IPS DF 6.9 (cell line): ENCODE results near the gene INAFM2.

Source experiments
- DNase-seq: peaks from one replicate; pipeline ENCODE4 v3.0.0-alpha.2; 2013; ENCODE audit warnings: low read depth, low spot score
- H3K27ac ChIP-seq: one replicate; pipeline ENCODE4 v1.5.1; 2013; ENCODE audit warnings: low read length, control low read depth
- H3K27me3 ChIP-seq: 2 replicates; pipeline ENCODE4 v1.6.1; 2013; ENCODE audit warnings: mild to moderate bottlenecking, low read length; ENCODE audit not compliant: control insufficient read depth, insufficient read depth
- H3K36me3 ChIP-seq: 2 replicates; pipeline ENCODE4 v1.6.1; 2013; ENCODE audit warnings: low read length; ENCODE audit not compliant: control insufficient read depth, insufficient read depth
- H3K4me1 ChIP-seq: 2 replicates; pipeline ENCODE4 v1.6.1; 2013; ENCODE audit warnings: low read length; ENCODE audit not compliant: control insufficient read depth, insufficient read depth
- H3K4me3 ChIP-seq: 2 replicates; pipeline ENCODE4 v1.5.1; 2013; ENCODE audit warnings: mild to moderate bottlenecking, low read length
- H3K9me3 ChIP-seq: 2 replicates; pipeline ENCODE4 v1.6.1; 2013; ENCODE audit warnings: low read length, inconsistent platforms; ENCODE audit not compliant: control insufficient read depth, insufficient read depth
- WGBS: extraction: QIAGEN DNeasy Blood & Tissue Kit; methylation state at CpG from one replicate; pipeline ENCODE4 v1.1.7; 2013; ENCODE audit warnings: mixed read lengths, missing lambda C conversion rate; ENCODE audit not compliant: insufficient read length, insufficient coverage; 5-methylcytosine and 5-hydroxymethylcytosine counted together

Gene INAFM2

DNA sequence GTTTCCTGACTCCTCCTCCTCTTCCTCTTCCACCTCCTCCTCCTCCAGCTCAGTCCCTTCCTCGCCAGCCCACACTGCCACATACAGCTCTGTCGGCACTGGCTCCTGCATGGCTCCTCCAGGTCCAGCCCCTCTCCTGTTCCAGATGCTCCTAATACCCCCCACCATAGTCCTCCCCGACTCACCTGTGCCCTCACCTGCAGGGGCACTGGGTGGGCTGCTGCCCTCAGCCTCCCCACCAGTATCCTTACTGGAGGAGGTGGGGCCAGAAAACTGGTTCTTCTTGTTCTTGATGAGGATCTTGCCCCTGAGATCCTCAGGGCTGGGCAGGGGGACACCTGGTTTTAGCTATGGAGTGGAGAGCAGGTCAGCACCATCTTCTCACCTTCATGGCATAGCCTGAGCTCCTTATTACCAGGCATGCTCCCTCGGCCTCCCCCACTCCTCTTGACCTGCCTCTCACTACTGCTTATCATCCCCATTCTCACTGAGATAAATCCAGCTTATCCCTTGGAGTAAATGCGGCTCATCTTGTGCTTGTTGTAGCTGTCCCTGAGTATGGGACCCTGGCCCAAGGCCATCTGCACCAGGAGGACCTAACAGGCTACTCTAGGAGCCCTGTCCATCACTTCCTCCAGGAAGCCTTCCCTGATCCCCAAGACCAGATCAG is 26.8 kb upstream of the INAFM2 start:
- no CpG with 5 or more reads among the region's 5 CpGs for WGBS
- no peak overlapping the region for H3K4me3 ChIP-seq
- H3K36me3 ChIP-seq = no peaks in the 10 kb centered on the region
- H3K27ac ChIP-seq = no peak overlapping the region
- peaks cover 8% of the 10 kb centered on the region for H3K4me1 ChIP-seq
- DNase-seq = no peak
- H3K9me3 ChIP-seq = no peaks in the 10 kb centered on the region
- peaks cover 9% of the 10 kb centered on the region for H3K27me3 ChIP-seq

DNA sequence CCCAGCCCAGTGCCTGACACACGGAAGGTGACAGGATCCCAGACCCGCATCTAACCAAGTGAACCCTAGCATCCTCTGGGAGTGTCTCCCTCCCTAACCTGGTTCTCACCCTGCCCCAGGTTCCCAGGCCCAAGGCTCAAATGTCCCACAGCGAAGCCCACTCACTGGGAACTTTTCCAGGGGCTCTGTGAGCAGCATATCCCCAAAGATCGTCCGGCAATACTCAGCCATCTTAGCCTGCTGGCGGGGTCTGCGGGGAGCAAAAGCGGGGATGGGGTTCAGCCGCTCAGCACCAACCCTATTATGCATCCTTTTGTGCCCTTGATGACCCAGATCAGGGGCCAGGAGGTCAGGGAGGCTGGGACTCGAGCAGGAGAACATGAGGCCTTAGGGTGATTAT is 26.1 kb upstream of the INAFM2 start:
- H3K27me3 ChIP-seq = peaks cover 3% of the 10 kb centered on the region
- peaks cover 10% of the 10 kb centered on the region for H3K4me1 ChIP-seq
- H3K27ac ChIP-seq = no peak overlapping the region
- no peaks in the 10 kb centered on the region for H3K9me3 ChIP-seq
- WGBS = no CpG with 5 or more reads among the region's 10 CpGs
- H3K4me3 ChIP-seq = no peak overlapping the region
- no peaks in the 10 kb centered on the region for H3K36me3 ChIP-seq
- DNase-seq = no peak

DNA sequence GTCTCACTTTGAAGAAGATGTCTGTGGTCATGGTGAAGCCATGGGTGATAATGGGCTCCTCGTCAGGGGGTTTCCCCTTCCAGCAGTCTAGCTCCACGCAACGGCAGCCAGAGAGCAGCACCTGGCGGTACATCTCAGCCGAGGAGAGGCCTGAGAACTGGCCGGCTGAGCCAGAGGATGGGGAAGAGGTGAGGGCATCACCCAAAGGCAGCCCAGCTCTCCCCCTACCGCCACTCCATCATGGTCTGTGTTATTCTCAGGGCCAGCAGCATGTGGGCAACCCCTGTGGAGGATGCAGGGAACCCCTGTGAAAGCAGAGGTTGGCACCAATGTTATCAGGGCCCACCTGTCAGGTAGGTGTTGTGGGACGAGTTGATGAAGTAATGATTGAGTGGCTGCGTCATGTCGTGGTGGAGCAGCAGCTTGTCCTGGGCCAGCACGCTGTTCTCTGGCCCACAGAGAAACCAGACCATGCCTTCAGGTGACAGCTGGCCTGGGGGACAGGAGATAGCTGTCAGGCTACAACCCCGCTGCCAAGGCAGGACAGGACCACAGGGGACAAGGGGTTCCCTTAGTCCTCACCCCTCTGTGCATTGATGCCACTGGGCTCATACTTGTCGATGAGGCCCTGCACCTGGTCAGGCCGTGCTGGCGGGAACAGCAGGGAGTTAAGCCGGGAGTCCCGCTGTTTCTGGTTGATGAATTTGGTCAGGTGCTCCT is 25.1 kb upstream of the INAFM2 start:
- Histone ChIP-seq H3K4me1 (peaks cover 12% of the 10 kb centered on the region), H3K9me3 (no peaks in the 10 kb centered on the region), H3K27ac (no peak overlapping the region), H3K36me3 (no peaks in the 10 kb centered on the region), H3K27me3 (no peaks in the 10 kb centered on the region), H3K4me3 (no peak overlapping the region)
- no peak for DNase-seq
- WGBS = no CpG with 5 or more reads among the region's 17 CpGs

DNA sequence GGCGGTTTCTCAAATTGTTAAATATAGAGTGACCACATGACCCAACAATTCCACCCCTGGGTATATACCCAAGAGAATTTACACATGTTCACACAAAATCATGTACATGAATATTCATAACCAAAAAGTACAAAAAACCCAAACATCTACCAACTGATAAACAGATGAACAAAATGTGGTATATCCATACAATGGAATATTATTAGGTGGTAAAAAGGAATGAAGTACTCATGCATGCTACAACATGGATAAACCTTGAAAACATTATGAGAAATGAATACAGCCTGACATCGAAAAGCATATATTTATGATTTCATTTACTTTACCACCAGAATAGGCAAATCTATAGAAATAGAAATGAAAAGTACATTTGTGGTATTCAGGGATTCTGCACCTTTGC is 23.1 kb upstream of the INAFM2 start:
- Histone ChIP-seq H3K36me3 (no peaks in the 10 kb centered on the region), H3K4me1 (peaks cover 12% of the 10 kb centered on the region)
- no CpG with 5 or more reads among the region's 2 CpGs for WGBS

DNA sequence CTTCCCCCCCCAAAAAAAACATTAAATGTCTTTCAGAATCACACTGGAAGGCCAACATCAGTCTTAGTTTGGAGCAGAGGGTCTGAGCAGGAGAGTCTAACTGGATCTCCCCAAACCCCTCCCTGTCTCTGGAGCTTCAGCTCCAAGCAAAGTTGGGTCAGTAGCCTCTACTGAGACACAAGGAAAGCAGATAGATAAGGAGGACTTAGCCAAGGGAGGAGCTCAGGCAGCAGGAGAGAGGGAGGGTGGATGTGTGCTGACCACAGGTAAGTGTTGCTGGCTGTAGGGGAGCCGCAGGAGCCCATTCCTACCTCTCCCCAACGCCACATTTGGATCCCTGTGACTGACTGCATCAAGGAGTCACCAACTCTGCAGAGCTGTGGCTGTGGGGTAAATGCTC is 22.7 kb upstream of the INAFM2 start:
- H3K9me3 ChIP-seq = no peaks in the 10 kb centered on the region
- H3K4me3 ChIP-seq = no peak overlapping the region
- no peaks in the 10 kb centered on the region for H3K36me3 ChIP-seq
- no peak for DNase-seq
- peaks cover 12% of the 10 kb centered on the region for H3K4me1 ChIP-seq
- no peak overlapping the region for H3K27ac ChIP-seq
- no CpG with 5 or more reads among the region's 2 CpGs for WGBS
- no peaks in the 10 kb centered on the region for H3K27me3 ChIP-seq

More for the DNA sequence above, 23.1 kb upstream of the INAFM2 start:
- DNase-seq = no peak
- H3K9me3 ChIP-seq = no peaks in the 10 kb centered on the region
- H3K27ac ChIP-seq = no peak overlapping the region
- no peak overlapping the region for H3K4me3 ChIP-seq
- no peaks in the 10 kb centered on the region for H3K27me3 ChIP-seq

DNA sequence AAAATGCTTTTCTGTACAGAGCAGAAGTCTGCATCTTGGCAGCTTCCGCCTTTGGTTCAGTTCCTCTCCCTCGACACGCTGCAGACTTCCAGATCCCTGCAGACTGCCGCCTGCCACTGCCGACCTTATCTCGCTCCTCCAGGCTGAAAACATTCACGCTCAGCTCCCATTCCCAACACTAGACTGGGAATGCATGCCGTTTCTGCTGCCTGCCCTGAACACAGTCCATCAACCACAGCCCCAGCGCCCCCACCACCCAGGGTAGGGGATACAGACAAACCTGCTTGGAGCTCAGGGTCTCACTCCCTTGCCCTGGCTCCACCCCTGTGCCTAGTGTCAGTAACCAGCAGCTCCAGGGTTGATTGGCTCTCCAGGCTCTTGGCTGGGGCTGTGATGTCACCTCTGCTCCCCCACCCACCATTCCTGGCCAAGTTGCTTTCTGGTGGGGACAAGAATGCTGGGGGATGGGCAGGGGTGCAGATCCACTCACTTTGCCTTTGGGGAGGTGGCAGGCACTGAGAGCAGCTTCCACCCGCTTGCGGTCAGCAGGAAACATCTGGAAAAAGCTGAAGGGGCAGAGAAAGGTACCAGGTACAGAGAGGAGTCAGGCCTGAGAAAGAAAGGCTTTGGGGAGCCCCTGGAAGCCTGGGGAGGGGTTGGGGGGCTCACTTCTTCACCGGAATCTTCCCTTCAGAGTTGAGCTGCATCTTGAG is 21.9 kb upstream of the INAFM2 start:
- no peak overlapping the region for H3K4me3 ChIP-seq
- DNase-seq = no peak
- no CpG with 5 or more reads among the region's 12 CpGs for WGBS
- peaks cover 12% of the 10 kb centered on the region for H3K4me1 ChIP-seq
- H3K36me3 ChIP-seq = no peaks in the 10 kb centered on the region
- H3K27ac ChIP-seq = no peak overlapping the region
- no peaks in the 10 kb centered on the region for H3K9me3 ChIP-seq
- no peaks in the 10 kb centered on the region for H3K27me3 ChIP-seq

GRCh38 chr15:40302288-40302886 is 21.1 kb upstream of the INAFM2 start:
- no peaks in the 10 kb centered on the region for H3K9me3 ChIP-seq
- no CpG with 5 or more reads among the region's 19 CpGs for WGBS
- no peaks in the 10 kb centered on the region for H3K27me3 ChIP-seq
- H3K4me3 ChIP-seq = no peak overlapping the region
- no peak for DNase-seq
- H3K36me3 ChIP-seq = no peaks in the 10 kb centered on the region
- H3K27ac ChIP-seq = no peak overlapping the region
- H3K4me1 ChIP-seq = peaks cover 16% of the 10 kb centered on the region

- DNase-seq = no peak
- Histone ChIP-seq H3K4me3 (no peak overlapping the region), H3K27me3 (no peaks in the 10 kb centered on the region), H3K4me1 (peaks cover 18% of the 10 kb centered on the region), H3K36me3 (no peaks in the 10 kb centered on the region), H3K27ac (no peak overlapping the region), H3K9me3 (no peaks in the 10 kb centered on the region)
- WGBS = no CpG with 5 or more reads among the region's 11 CpGs
Measured at GRCh38 chr15:40302981-40303380, 20.5 kb upstream of the INAFM2 start.

- no peak overlapping the region for H3K27ac ChIP-seq
- DNase-seq = no peak
- H3K9me3 ChIP-seq = no peaks in the 10 kb centered on the region
- no CpG with 5 or more reads among the region's 2 CpGs for WGBS
- no peaks in the 10 kb centered on the region for H3K27me3 ChIP-seq
- no peak overlapping the region for H3K4me3 ChIP-seq
- no peaks in the 10 kb centered on the region for H3K36me3 ChIP-seq
- peaks cover 19% of the 10 kb centered on the region for H3K4me1 ChIP-seq
Measured at GRCh38 chr15:40303576-40303975, 19.9 kb upstream of the INAFM2 start.

DNA sequence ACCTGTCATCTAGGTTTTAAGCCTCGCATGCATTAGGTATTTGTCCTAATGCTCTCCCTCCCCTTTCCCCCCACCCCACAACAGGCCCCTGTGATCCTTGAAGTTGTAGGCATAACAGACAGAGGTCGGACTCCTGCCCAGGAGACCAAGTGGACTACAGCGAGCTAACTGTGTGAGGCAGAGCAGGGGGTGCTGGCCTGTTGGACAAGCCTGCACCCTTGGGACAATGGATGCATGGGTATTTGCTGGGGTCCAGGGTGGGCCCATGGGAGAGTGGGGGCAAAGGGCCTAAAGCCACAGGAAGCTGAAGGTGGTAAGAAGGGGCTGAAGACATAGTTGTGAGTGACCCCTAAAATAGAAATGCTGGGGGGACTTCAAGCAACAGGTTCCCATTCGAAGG is 18.2 kb upstream of the INAFM2 start:
- peaks cover 27% of the 10 kb centered on the region for H3K4me1 ChIP-seq
- H3K9me3 ChIP-seq = no peaks in the 10 kb centered on the region
- no peak for DNase-seq
- no peaks in the 10 kb centered on the region for H3K27me3 ChIP-seq
- no peak overlapping the region for H3K4me3 ChIP-seq
- WGBS = no CpG with 5 or more reads among the region's 4 CpGs
- H3K27ac ChIP-seq = no peak overlapping the region
- H3K36me3 ChIP-seq = no peaks in the 10 kb centered on the region
